Sigmoid colon (tissue), 7 donors: ENCODE results near the gene TMEM94. TPM values are rescaled to one million over a fixed set of nuclear protein-coding genes. Genes with fewer than 3 reads are reported as not detected.
"Not testable (repeated sequence)": the region's sequence is repeated elsewhere in the genome, so short reads cannot be mapped to it uniquely, and the experiment has no call there.

Experiments
- DNase-seq: peaks from one replicate; pipeline ENCODE4 v3.0.0-alpha.2; 2019
- H3K27ac ChIP-seq, 4 donors: fragments of 200-600 bp; sonication (generic); one replicate each; pipeline ENCODE4 v1.5.1; 2016 to 2019; ENCODE audit warnings: mild to moderate bottlenecking in 1 of 4
- H3K27me3 ChIP-seq, 3 donors: fragments of 200-600 bp; sonication (generic); one replicate each; pipeline ENCODE4 v1.5.1; 2019; ENCODE audit warnings: mild to moderate bottlenecking in 1 of 3
- H3K36me3 ChIP-seq, 4 donors: fragments of 200-600 bp; sonication (generic); one replicate each; pipeline ENCODE4 v1.5.1; 2016 to 2019
- H3K4me1 ChIP-seq, 4 donors: fragments of 200-600 bp; sonication (generic); one replicate each; pipeline ENCODE4 v1.5.1; 2017 to 2019
- H3K4me3 ChIP-seq, 4 donors: fragments of 200-600 bp; sonication (generic); one replicate each; pipeline ENCODE4 v1.5.1; 2017 to 2019; ENCODE audit warnings: mild to moderate bottlenecking in 2 of 4, moderate library complexity in 1 of 4
- H3K9me3 ChIP-seq, 4 donors: fragments of 200-600 bp in 3 of 4; sonication (generic) in 3 of 4; one replicate each; pipeline versions ENCODE4 v1.5.1 to v1.6.1; 2013 to 2019
- CTCF ChIP-seq, 4 experiments: fragments of 450-650 bp in 3 of 4; fragments of 200-600 bp in 1 of 4; IDR thresholded peaks; one replicate each; pipeline ENCODE4 v1.5.1; 2016 to 2019; ENCODE audit warnings: antibody characterized with exemption in 4 of 4, mild to moderate bottlenecking in 3 of 4, moderate library complexity in 2 of 4
- EP300 ChIP-seq, 4 donors: sonication (generic); formaldehyde crosslinking; IDR thresholded peaks; one replicate each; pipeline ENCODE4 v1.6.1; 2017; ENCODE audit warnings: antibody characterized with exemption in 4 of 4
- POLR2A ChIP-seq, 2 donors: fragments of 450-650 bp; IDR thresholded peaks; one replicate each; pipeline ENCODE4 v1.6.1; 2016; ENCODE audit warnings: antibody characterized with exemption in 2 of 2, mild to moderate bottlenecking in 2 of 2, moderate library complexity in 2 of 2
- POLR2AphosphoS5 ChIP-seq, 4 donors: sonication (generic); formaldehyde crosslinking; IDR thresholded peaks; one replicate each; pipeline ENCODE4 v1.6.1; 2017; ENCODE audit warnings: antibody characterized with exemption in 4 of 4
- WGBS, 2 donors: extraction: QIAGEN DNeasy Blood & Tissue Kit; methylation state at CpG; one replicate each; pipeline ENCODE4 v1.1.7; 2013; 5-methylcytosine and 5-hydroxymethylcytosine counted together
- intact Hi-C: fragments of 100-400 bp; cut with DNase I; formaldehyde crosslinking; loops from one replicate; pipeline ENCODE4 v1.15.1; 2023
- polyA plus RNA-seq, 3 donors: library from polyadenylated mRNA; stranded (reverse); fragments of 200-250 nt; gene quantifications; one replicate each; pipeline ENCODE4 v1.2.3, GENCODE V29; 2013
- total RNA-seq, 4 donors: library from RNA; depleted of rRNA; stranded (reverse); fragments of >200 nt; gene quantifications; one replicate each; pipeline ENCODE4 v1.1.0, GENCODE V29; 2016
- donor health status: healthy with polysubstance abuse.
- donor health status: Bipolar disorder and iron deficiency.
- donor health status: healthy.

Gene TMEM94
- total and polyA plus RNA-seq, 7 donors = 6.2 to 74.8 (median 31.3) TPM

DNA sequence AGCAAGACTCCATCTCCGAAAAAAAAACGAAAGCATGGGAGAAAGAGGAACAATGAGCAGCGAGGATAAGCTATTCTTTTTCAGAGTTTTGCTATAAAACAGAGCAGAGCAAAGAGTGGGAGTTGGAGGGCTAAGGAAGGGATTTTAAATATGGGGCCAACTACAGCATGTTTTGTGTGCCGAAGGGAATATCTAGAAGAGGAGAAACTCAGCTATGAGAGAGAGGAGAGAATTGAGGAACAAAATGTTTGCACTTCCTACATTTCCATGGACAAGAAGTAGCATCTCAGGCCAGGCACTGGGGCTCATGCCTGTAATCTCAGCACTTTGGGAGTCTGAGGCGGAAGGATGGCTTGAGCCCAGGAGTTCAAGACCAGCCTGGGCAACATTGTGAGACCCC lies 37.9 kb upstream of the TMEM94 start:
- Histone ChIP-seq H3K9me3 (no peaks in the 10 kb centered on the region), H3K4me3 (no peak overlapping the region), H3K27me3 (no peaks in the 10 kb centered on the region), H3K36me3 (no peaks in the 10 kb centered on the region), H3K27ac (no peak overlapping the region), H3K4me1 (no peaks in the 10 kb centered on the region)
- WGBS, 2 donors = 69 to 78% methylated on average over 5 of the region's 5 CpGs
- TF ChIP-seq POLR2AphosphoS5 (IDR thresholded peaks at IDR 0.05) = no peak
- no peak for TF ChIP-seq CTCF (IDR thresholded peaks at IDR 0.05)
- TF ChIP-seq POLR2A (IDR thresholded peaks at IDR 0.05) = no peak
- TF ChIP-seq EP300 (IDR thresholded peaks at IDR 0.05) = no peak
- no peak for DNase-seq
- intact Hi-C loops = no loop called here

DNA sequence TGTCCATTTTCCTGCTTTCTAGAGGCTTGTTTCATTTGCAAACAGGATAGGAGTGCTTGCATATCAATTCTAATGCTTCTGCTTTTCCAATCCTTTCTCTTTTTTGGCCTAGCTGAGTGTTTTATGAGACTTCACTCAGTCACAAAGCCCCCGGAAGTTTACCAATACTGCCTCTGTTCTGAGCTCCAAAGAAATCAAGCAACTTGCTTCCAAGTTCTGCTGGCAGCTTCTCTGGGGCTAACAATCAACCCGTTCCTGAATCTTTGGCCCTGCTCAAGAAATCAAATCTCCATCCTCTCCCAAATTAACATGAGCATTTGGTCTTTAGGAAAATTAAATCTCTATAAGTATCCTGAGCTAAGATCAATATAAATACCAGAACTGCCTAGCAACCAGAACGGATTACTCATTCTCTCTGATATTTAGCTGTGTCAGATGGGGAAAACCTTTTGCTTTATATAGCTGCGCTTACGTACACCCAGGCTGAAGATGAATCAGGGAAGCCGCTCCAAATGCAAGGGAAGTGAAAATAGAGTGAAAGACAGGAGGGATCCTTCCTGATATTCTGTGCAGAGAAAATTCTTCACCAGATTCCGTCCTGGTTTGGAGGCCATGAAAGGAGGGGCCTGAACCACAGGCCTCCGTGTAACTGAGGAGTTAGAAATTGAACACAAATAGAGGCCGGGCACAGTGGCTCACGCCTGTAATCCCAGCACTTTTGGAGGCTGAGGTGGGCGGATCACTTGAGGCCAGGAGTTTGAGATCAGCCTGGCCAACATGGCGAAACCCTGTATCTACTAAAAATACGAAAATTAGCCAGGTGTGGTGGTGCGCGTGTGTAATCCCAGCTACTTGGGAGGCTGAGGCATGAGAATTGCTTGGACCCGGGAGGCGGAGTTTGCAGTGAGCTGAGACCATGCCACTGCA lies 27.6 kb upstream of the TMEM94 start:
- Histone ChIP-seq H3K27me3 (no peaks in the 10 kb centered on the region), H3K27ac (peak overlapping the region; percentile 72 to 82 (median 80)), H3K4me1 (peaks cover 0 to 39% (median 26%) of the 10 kb centered on the region in 4 donors), H3K36me3 (no peaks in the 10 kb centered on the region), H3K4me3 (no peak overlapping the region), H3K9me3 (no peaks in the 10 kb centered on the region)
- intact Hi-C loops = loop anchor here (5.0 kb wide), 1 partner anchor 318 kb away; no protein-coding TSS in a partner anchor
- DNase-seq = no peak
- TF ChIP-seq POLR2AphosphoS5 (IDR thresholded peaks at IDR 0.05) = peak in 1 of 4 donors; percentile 34
- no peak for TF ChIP-seq POLR2A (IDR thresholded peaks at IDR 0.05)
- WGBS, 2 donors = 80 to 83% methylated on average over 17 of the region's 17 CpGs

- no peak for TF ChIP-seq EP300 (IDR thresholded peaks at IDR 0.05)
- TF ChIP-seq POLR2AphosphoS5 (IDR thresholded peaks at IDR 0.05) = no peak
- no peak for TF ChIP-seq CTCF (IDR thresholded peaks at IDR 0.05)
- no peak for TF ChIP-seq POLR2A (IDR thresholded peaks at IDR 0.05)
- WGBS, 2 donors = 28 to 56% methylated on average over 11 of the region's 11 CpGs
- H3K4me3 ChIP-seq = no peak overlapping the region
- intact Hi-C loops = no loop called here
- H3K4me1 ChIP-seq = peaks cover 0 to 39% (median 26%) of the 10 kb centered on the region in 4 donors
- DNase-seq = no peak
- no peaks in the 10 kb centered on the region for H3K9me3 ChIP-seq
- H3K36me3 ChIP-seq = no peaks in the 10 kb centered on the region
- no peaks in the 10 kb centered on the region for H3K27me3 ChIP-seq
- peak overlapping the region; percentile 72 to 82 (median 80) for H3K27ac ChIP-seq
Observed at GRCh38 chr17:75430159-75430974, 26.1 kb upstream of the TMEM94 start.

DNA sequence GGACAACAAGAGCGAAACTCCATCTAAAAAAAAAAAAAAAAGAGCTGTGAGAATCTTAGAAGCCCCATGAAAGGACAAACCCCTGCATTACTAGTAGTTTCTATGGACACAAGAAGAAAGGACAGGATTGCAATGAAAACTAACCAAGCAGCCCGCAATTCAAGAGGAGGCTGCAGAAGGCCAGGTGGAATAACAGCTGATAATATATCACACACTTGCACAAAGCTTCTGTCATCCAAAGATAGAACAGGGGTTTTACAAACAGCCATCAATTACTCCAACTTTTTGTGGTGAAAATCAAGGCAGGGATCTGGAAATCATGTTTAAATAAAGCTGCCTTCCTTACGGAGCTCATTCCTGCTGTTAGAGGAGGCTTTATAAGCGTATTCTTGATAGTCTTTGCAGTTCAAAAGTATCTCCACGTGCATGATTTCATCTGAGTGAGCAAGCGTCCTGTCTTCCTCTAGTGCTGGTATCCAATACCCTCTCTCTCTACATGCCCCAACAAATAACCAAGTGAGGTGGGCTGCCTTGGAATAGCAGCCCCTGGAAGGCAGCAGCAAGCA lies 23.1 kb upstream of the TMEM94 start:
- 83 to 88% methylated on average over 6 of the region's 6 CpGs for WGBS, 2 donors
- H3K36me3 ChIP-seq = no peaks in the 10 kb centered on the region
- H3K27me3 ChIP-seq = no peaks in the 10 kb centered on the region
- H3K4me1 ChIP-seq = peaks cover 0 to 26% (median 21%) of the 10 kb centered on the region in 4 donors
- intact Hi-C loops = no loop called here
- no peak overlapping the region for H3K4me3 ChIP-seq
- no peak for DNase-seq
- no peaks in the 10 kb centered on the region for H3K9me3 ChIP-seq
- TF ChIP-seq POLR2A (IDR thresholded peaks at IDR 0.05) = no peak
- no peak for TF ChIP-seq POLR2AphosphoS5 (IDR thresholded peaks at IDR 0.05)
- no peak for TF ChIP-seq EP300 (IDR thresholded peaks at IDR 0.05)
- TF ChIP-seq CTCF (IDR thresholded peaks at IDR 0.05) = no peak
- H3K27ac ChIP-seq = no peak overlapping the region

DNA sequence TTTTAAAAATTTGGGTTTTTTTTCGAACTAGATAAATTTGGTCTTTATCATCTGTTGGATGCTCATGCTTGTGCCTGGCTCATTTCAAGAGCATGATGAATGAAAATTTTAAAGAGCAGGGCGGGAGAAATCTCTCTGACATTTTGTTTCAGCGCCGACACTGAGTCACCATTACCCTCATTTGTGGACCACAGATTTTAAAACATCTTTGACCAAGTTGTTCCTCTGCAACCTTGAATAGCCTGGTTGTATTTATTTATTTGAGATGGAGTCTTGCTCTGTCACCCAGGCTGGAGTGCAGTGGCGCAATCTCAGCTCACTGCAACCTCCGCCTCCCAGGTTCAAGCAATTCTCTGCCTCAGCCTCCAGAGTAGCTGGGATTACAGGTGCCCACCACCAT lies 22.0 kb upstream of the TMEM94 start:
- H3K27ac ChIP-seq, H3K27me3 ChIP-seq, H3K4me3 ChIP-seq, intact Hi-C loops, H3K36me3 ChIP-seq, DNase-seq, H3K9me3 ChIP-seq: not testable (repeated sequence)
- 93 to 95% methylated on average over 6 of the region's 6 CpGs for WGBS, 2 donors
- peaks cover 0 to 15% (median 11%) of the 10 kb centered on the region in 4 donors for H3K4me1 ChIP-seq

GRCh38 chr17:75437404-75437803 lies 19.0 kb upstream of the TMEM94 start:
- H3K27me3 ChIP-seq, intact Hi-C loops, DNase-seq, H3K4me3 ChIP-seq, H3K27ac ChIP-seq, H3K4me1 ChIP-seq, H3K9me3 ChIP-seq, H3K36me3 ChIP-seq: not testable (repeated sequence)
- 90 to 94% methylated on average over 8 of the region's 8 CpGs for WGBS, 2 donors
